Testis (tissue), 3 donors: ENCODE measurements around the gene WNT9B. TPM values are rescaled to one million over a fixed set of nuclear protein-coding genes. Genes with fewer than 3 reads are reported as not detected.

Experiments
- DNase-seq: peaks from one replicate; pipeline ENCODE4 v3.0.0-alpha.2; 2019
- H3K27ac ChIP-seq, 2 donors: fragments of 200-600 bp; sonication (generic); one replicate each; pipeline ENCODE4 v1.5.1; 2019
- H3K27me3 ChIP-seq: fragments of 200-600 bp; sonication (generic); one replicate; pipeline ENCODE4 v1.5.1; 2019
- H3K36me3 ChIP-seq: fragments of 200-600 bp; sonication (generic); one replicate; pipeline ENCODE4 v1.5.1; 2017; ENCODE audit warnings: low read depth; ENCODE audit errors: missing control alignments
- H3K4me1 ChIP-seq: fragments of 200-600 bp; sonication (generic); one replicate; pipeline ENCODE4 v1.5.1; 2019
- H3K4me3 ChIP-seq, 2 donors: fragments of 200-600 bp; sonication (generic); one replicate each; pipeline ENCODE4 v1.5.1; 2017 to 2019
- H3K9me3 ChIP-seq: fragments of 200-600 bp; sonication (generic); one replicate; pipeline ENCODE4 v1.5.1; 2017
- POLR2A ChIP-seq: fragments of 450-650 bp; IDR thresholded peaks from one replicate; pipeline ENCODE4 v1.6.1; 2017; ENCODE audit warnings: antibody characterized with exemption, mild to moderate bottlenecking, moderate library complexity
- WGBS, 2 donors: methylation state at CpG; one replicate each; pipeline ENCODE4 v1.1.5; 2018; 5-methylcytosine and 5-hydroxymethylcytosine counted together
- intact Hi-C: fragments of 100-400 bp; cut with DNase I; formaldehyde crosslinking; loops from one replicate; pipeline ENCODE4 v1.15.1; 2023; ENCODE audit warnings: low total_unique reads
- polyA plus RNA-seq: library from polyadenylated mRNA; stranded (reverse); fragments of 350-450 nt; fragmentation: Illumina TruSeq; extraction: RNeasy Lipid Tissue Mini Kit (QIAGEN cat#74804); gene quantifications from one replicate; pipeline ENCODE4 v1.2.3, GENCODE V29; 2014; ENCODE audit warnings: low read depth, low replicate concordance; ENCODE audit not compliant: insufficient read depth
- total RNA-seq, 2 donors: library from RNA; depleted of rRNA; stranded (reverse); fragments of >200 nt; gene quantifications; one replicate each; pipeline ENCODE4 v1.2.3, GENCODE V29; 2016
- TF ChIP-seq, protein P1 (sequence below), 3 experiments: fragments of 450-650 bp in 2 of 3; fragments of 200-600 bp in 1 of 3; sonication (generic) in 1 of 3; IDR thresholded peaks; one replicate each; pipeline ENCODE4 v1.5.1; 2016 to 2019; ENCODE audit warnings: antibody characterized with exemption in 3 of 3, mild to moderate bottlenecking in 2 of 3, moderate library complexity in 1 of 3

Gene WNT9B
- total and polyA plus RNA-seq, 3 donors from 2014 or later: 0.50 to 1.2 TPM; not detected in 1

GRCh38 chr17:46857600-46857999 is 6.2 kb downstream of the WNT9B start:
- no peaks in the 10 kb centered on the region for H3K36me3 ChIP-seq
- no peaks in the 10 kb centered on the region for H3K9me3 ChIP-seq
- WGBS, 2 donors: 96% methylated on average over 1 of the region's 1 CpG
- H3K27me3 ChIP-seq: no peaks in the 10 kb centered on the region
- intact Hi-C loops: no loop called here
- H3K27ac ChIP-seq: no peak overlapping the region
- no peak overlapping the region for H3K4me3 ChIP-seq
- no peaks in the 10 kb centered on the region for H3K4me1 ChIP-seq
- no peak for DNase-seq
- TF ChIP-seq, protein P1, sequence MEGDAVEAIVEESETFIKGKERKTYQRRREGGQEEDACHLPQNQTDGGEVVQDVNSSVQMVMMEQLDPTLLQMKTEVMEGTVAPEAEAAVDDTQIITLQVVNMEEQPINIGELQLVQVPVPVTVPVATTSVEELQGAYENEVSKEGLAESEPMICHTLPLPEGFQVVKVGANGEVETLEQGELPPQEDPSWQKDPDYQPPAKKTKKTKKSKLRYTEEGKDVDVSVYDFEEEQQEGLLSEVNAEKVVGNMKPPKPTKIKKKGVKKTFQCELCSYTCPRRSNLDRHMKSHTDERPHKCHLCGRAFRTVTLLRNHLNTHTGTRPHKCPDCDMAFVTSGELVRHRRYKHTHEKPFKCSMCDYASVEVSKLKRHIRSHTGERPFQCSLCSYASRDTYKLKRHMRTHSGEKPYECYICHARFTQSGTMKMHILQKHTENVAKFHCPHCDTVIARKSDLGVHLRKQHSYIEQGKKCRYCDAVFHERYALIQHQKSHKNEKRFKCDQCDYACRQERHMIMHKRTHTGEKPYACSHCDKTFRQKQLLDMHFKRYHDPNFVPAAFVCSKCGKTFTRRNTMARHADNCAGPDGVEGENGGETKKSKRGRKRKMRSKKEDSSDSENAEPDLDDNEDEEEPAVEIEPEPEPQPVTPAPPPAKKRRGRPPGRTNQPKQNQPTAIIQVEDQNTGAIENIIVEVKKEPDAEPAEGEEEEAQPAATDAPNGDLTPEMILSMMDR (IDR thresholded peaks at IDR 0.05): no peak
- no peak for TF ChIP-seq POLR2A

- TF ChIP-seq POLR2A: no peak
- TF ChIP-seq, protein P1 (IDR thresholded peaks at IDR 0.05): no peak
- H3K4me3 ChIP-seq: no peak overlapping the region
- no peak overlapping the region for H3K27ac ChIP-seq
- intact Hi-C loops: no loop called here
- H3K27me3 ChIP-seq: no peaks in the 10 kb centered on the region
- no peaks in the 10 kb centered on the region for H3K36me3 ChIP-seq
- 72 to 74% methylated on average over 5 of the region's 5 CpGs for WGBS, 2 donors
- no peaks in the 10 kb centered on the region for H3K9me3 ChIP-seq
- DNase-seq: no peak
- no peaks in the 10 kb centered on the region for H3K4me1 ChIP-seq
Observed at GRCh38 chr17:46859996-46860395, 8.6 kb downstream of the WNT9B start.

DNA sequence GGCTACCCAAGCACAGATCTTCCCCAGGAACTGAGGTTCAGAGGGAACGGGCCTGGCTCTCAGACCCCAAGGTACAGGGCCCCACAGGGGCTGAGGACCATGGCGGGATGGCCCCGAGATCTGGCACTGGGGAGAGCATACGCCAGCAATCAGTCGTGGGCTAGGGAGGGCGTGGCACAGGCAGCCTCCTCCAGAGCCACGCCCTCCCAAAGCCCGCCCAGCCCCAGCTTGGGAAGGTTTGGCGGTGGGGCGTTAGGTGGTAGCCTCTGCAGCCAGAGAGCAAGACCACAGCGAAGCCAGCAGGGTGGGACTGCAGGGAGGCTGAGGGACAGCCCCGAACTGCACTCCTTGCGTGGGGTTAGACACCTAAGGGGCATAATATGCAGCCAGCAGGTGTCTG is 11.6 kb downstream of the WNT9B start:
- 11 to 38% methylated on average over 6 to 12 of the region's 13 CpGs for WGBS, 2 donors
- TF ChIP-seq, protein P1 (IDR thresholded peaks at IDR 0.05): no peak
- TF ChIP-seq POLR2A: no peak
- no peaks in the 10 kb centered on the region for H3K9me3 ChIP-seq
- no peaks in the 10 kb centered on the region for H3K27me3 ChIP-seq
- intact Hi-C loops: no loop called here
- no peaks in the 10 kb centered on the region for H3K4me1 ChIP-seq
- no peak overlapping the region for H3K4me3 ChIP-seq
- no peaks in the 10 kb centered on the region for H3K36me3 ChIP-seq
- no peak overlapping the region for H3K27ac ChIP-seq
- DNase-seq: no peak

DNA sequence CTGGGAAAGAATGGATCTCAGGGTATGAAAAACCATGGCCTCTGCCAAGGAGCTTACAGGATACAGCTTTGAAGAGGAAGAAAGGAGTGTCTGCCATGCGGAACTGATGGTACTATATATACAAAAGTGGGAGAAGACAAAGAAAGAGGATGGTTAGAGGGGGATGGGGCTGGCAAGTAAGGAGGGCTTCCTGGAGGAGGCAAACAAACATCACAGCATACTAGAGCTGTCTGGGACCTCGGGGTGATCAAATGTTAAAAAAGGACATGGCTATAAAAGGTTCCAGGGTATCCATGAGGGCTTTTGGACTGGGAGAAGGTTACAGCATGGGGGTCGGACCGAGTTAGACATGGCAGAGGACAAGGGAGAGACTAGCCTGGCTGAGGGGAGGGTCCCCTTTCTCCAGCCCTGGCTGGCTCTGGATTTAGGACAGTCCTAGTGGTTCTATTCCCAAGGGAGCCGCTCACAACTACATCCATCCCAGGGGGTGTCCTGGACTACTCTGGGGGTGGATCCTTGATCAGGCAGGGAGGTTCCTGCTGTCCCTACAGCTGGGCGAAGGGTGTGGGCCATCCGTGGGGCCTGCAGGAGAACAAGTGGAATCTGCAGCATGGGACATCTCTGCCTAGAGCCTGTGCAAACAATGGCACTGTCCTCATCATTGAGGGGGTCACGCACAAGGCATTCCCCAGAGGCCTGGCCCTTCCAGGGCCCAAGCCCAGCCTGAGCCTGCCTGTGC is 12.2 kb downstream of the WNT9B start:
- WGBS, 2 donors: 86 to 89% methylated on average over 6 to 8 of the region's 8 CpGs
- H3K27me3 ChIP-seq: no peaks in the 10 kb centered on the region
- H3K9me3 ChIP-seq: no peaks in the 10 kb centered on the region
- intact Hi-C loops: no loop called here
- no peaks in the 10 kb centered on the region for H3K36me3 ChIP-seq
- H3K4me3 ChIP-seq: no peak overlapping the region
- DNase-seq: no peak
- H3K27ac ChIP-seq: no peak overlapping the region
- TF ChIP-seq POLR2A: no peak
- TF ChIP-seq, protein P1 (IDR thresholded peaks at IDR 0.05): no peak
- no peaks in the 10 kb centered on the region for H3K4me1 ChIP-seq

DNA sequence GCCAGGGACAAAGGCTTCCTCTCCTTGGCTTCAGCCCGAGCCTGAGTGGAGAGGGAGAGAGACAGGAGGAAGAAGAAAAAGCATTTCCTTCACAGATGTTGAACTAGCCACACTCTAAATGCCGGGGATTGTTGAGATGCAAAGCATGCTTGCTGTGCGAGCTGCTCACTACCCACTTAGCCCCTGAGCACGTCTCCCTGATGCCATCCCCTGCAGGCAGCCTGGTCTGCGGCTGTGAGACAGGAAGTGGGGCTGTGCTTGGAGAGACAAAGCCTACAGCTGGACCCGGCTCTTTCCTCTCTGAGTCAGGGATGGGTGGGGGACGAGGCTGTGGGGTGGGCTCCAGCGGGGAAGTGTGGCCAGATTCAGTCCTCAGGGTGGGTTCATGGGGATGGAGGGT is 13.7 kb downstream of the WNT9B start:
- no peaks in the 10 kb centered on the region for H3K36me3 ChIP-seq
- intact Hi-C loops: no loop called here
- DNase-seq: no peak
- H3K4me1 ChIP-seq: no peaks in the 10 kb centered on the region
- no peak for TF ChIP-seq POLR2A
- TF ChIP-seq, protein P1 (IDR thresholded peaks at IDR 0.05): no peak
- H3K4me3 ChIP-seq: no peak overlapping the region
- H3K27me3 ChIP-seq: no peaks in the 10 kb centered on the region
- no peak overlapping the region for H3K27ac ChIP-seq
- 47 to 67% methylated on average over 5 to 8 of the region's 8 CpGs for WGBS, 2 donors
- no peaks in the 10 kb centered on the region for H3K9me3 ChIP-seq
